Mesendoderm (in vitro differentiated cells): ENCODE results near the gene FGF7.

Experiments used
- DNase-seq: peaks from one replicate; pipeline ENCODE4 v3.0.0; 2013
- H2AK5ac ChIP-seq: 2 replicates; pipeline ENCODE4 v1.6.1; 2013; ENCODE audit warnings: low read length, inconsistent platforms
- H2BK120ac ChIP-seq: 2 replicates; pipeline ENCODE4 v1.6.1; 2013; ENCODE audit warnings: low read depth, mild to moderate bottlenecking, low read length, moderate library complexity, mixed read lengths
- H2BK15ac ChIP-seq: replicated peaks from 2 replicates; pipeline ENCODE4 v1.6.1; 2013; ENCODE audit warnings: low read depth, mild to moderate bottlenecking, moderate library complexity
- H2BK5ac ChIP-seq: 2 replicates; pipeline ENCODE4 v1.6.1; 2013; ENCODE audit warnings: low read length, inconsistent platforms
- H3K18ac ChIP-seq: 2 replicates; pipeline ENCODE4 v1.6.1; 2013; ENCODE audit warnings: mild to moderate bottlenecking, low read length, mixed read lengths
- H3K23ac ChIP-seq: one replicate; pipeline ENCODE4 v1.6.1; 2013; ENCODE audit warnings: low read length
- H3K27ac ChIP-seq: 2 replicates; pipeline ENCODE4 v1.5.1; 2013; ENCODE audit warnings: low read depth, mild to moderate bottlenecking, inconsistent platforms, low read length, moderate library complexity
- H3K27me3 ChIP-seq: 2 replicates; pipeline ENCODE4 v1.6.1; 2013; ENCODE audit warnings: low read length, control low read depth, mild to moderate bottlenecking, inconsistent platforms; ENCODE audit not compliant: insufficient read depth, poor library complexity
- H3K36me3 ChIP-seq: 2 replicates; pipeline ENCODE4 v1.6.1; 2013; ENCODE audit warnings: low read length, inconsistent platforms; ENCODE audit not compliant: control insufficient read depth, insufficient read depth
- H3K4ac ChIP-seq: one replicate; pipeline ENCODE4 v1.6.1; 2013; ENCODE audit warnings: low read depth, mild to moderate bottlenecking, low read length, moderate library complexity
- H3K4me1 ChIP-seq: 2 replicates; pipeline ENCODE4 v1.6.1; 2013; ENCODE audit warnings: low read depth, low read length, inconsistent platforms; ENCODE audit not compliant: control insufficient read depth
- H3K4me2 ChIP-seq: 2 replicates; pipeline ENCODE4 v1.6.1; 2013; ENCODE audit warnings: low read length
- H3K4me3 ChIP-seq: 2 replicates; pipeline ENCODE4 v1.5.1; 2013; ENCODE audit warnings: mild to moderate bottlenecking, low read length
- H3K56ac ChIP-seq: one replicate; pipeline ENCODE4 v1.6.1; 2013; ENCODE audit warnings: low read length
- H3K79me1 ChIP-seq: 2 replicates; pipeline ENCODE4 v1.6.1; 2013; ENCODE audit warnings: low read length, inconsistent platforms
- H3K79me2 ChIP-seq: 2 replicates; pipeline ENCODE4 v1.6.1; 2013; ENCODE audit warnings: mild to moderate bottlenecking, low read length; ENCODE audit not compliant: control insufficient read depth, insufficient read depth
- H3K9ac ChIP-seq: 2 replicates; pipeline ENCODE4 v1.6.1; 2013; ENCODE audit warnings: low read length, inconsistent platforms
- H4K5ac ChIP-seq: one replicate; pipeline ENCODE4 v1.6.1; 2013; ENCODE audit warnings: low read length
- H4K8ac ChIP-seq: one replicate; pipeline ENCODE4 v1.6.1; 2013; ENCODE audit warnings: low read depth, mild to moderate bottlenecking, control low read depth, low read length, moderate library complexity
- WGBS: extraction: QIAGEN DNeasy Blood & Tissue Kit; methylation state at CpG from one replicate; pipeline ENCODE4 v1.1.7; 2013; ENCODE audit warnings: low lambda C conversion rate, missing lambda C conversion rate; ENCODE audit not compliant: insufficient coverage; ENCODE audit errors: extremely low coverage; 5-methylcytosine and 5-hydroxymethylcytosine counted together

Gene FGF7

GRCh38 chr15:49418811-49419210 lies 4.2 kb upstream of the FGF7 start:
- no peak overlapping the region for H3K56ac ChIP-seq
- no peak overlapping the region for H2BK5ac ChIP-seq
- no peak overlapping the region for H3K27ac ChIP-seq
- no peak overlapping the region for H3K9ac ChIP-seq
- H3K4ac ChIP-seq = no peak overlapping the region
- no peak overlapping the region for H3K4me2 ChIP-seq
- no peak overlapping the region for H2BK15ac ChIP-seq
- DNase-seq = no peak
- no peak overlapping the region for H4K8ac ChIP-seq
- H3K36me3 ChIP-seq = no peaks in the 10 kb centered on the region
- H3K4me1 ChIP-seq = no peaks in the 10 kb centered on the region
- no peak overlapping the region for H2AK5ac ChIP-seq
- H3K18ac ChIP-seq = no peak overlapping the region
- no peak overlapping the region for H4K5ac ChIP-seq
- H3K27me3 ChIP-seq = no peaks in the 10 kb centered on the region
- H2BK120ac ChIP-seq = no peak overlapping the region
- H3K4me3 ChIP-seq = no peak overlapping the region
- H3K79me2 ChIP-seq = no peaks in the 10 kb centered on the region
- H3K23ac ChIP-seq = no peak overlapping the region
- H3K79me1 ChIP-seq = no peaks in the 10 kb centered on the region
- no CpG with 5 or more reads among the region's 1 CpG for WGBS

- no CpG with 5 or more reads among the region's 9 CpGs for WGBS
- Histone ChIP-seq H3K27ac (no peak overlapping the region), H3K4me3 (no peak overlapping the region)
Observed at GRCh38 chr15:49421991-49422390, 1.1 kb upstream of the FGF7 start.

GRCh38 chr15:49423901-49424550 lies 984 bp downstream of the FGF7 start:
- no CpG with 5 or more reads among the region's 6 CpGs for WGBS
- H2BK120ac ChIP-seq = no peak overlapping the region
- peak; percentile 3 for DNase-seq
- H3K27ac ChIP-seq = no peak overlapping the region
- H4K8ac ChIP-seq = no peak overlapping the region
- H3K23ac ChIP-seq = no peak overlapping the region
- no peak overlapping the region for H3K4me3 ChIP-seq
- H2AK5ac ChIP-seq = no peak overlapping the region
- H2BK15ac ChIP-seq = no peak overlapping the region
- H3K4ac ChIP-seq = no peak overlapping the region
- H3K9ac ChIP-seq = no peak overlapping the region
- no peaks in the 10 kb centered on the region for H3K79me2 ChIP-seq
- no peak overlapping the region for H3K18ac ChIP-seq
- no peak overlapping the region for H3K56ac ChIP-seq
- H3K4me1 ChIP-seq = peaks cover 3% of the 10 kb centered on the region
- H3K36me3 ChIP-seq = no peaks in the 10 kb centered on the region
- no peak overlapping the region for H3K4me2 ChIP-seq
- H4K5ac ChIP-seq = no peak overlapping the region
- no peak overlapping the region for H2BK5ac ChIP-seq
- no peaks in the 10 kb centered on the region for H3K27me3 ChIP-seq
- H3K79me1 ChIP-seq = no peaks in the 10 kb centered on the region

More at GRCh38 chr15:49421991-49422390, 1.1 kb upstream of the FGF7 start:
- Histone ChIP-seq H4K8ac (no peak overlapping the region), H3K4me1 (peaks cover 3% of the 10 kb centered on the region), H3K56ac (no peak overlapping the region), H3K23ac (no peak overlapping the region), H3K4me2 (no peak overlapping the region), H2BK120ac (no peak overlapping the region), H2BK5ac (no peak overlapping the region), H4K5ac (no peak overlapping the region), H3K9ac (no peak overlapping the region), H3K27me3 (no peaks in the 10 kb centered on the region), H3K36me3 (no peaks in the 10 kb centered on the region), H3K18ac (no peak overlapping the region), H2BK15ac (no peak overlapping the region), H3K79me2 (no peaks in the 10 kb centered on the region), H2AK5ac (no peak overlapping the region), H3K4ac (no peak overlapping the region), H3K79me1 (no peaks in the 10 kb centered on the region)
- peak; percentile 73 for DNase-seq

- Histone ChIP-seq H3K79me1 (no peaks in the 10 kb centered on the region), H4K8ac (no peak overlapping the region), H4K5ac (no peak overlapping the region), H2BK5ac (no peak overlapping the region), H3K4ac (no peak overlapping the region), H3K4me1 (peaks cover 3% of the 10 kb centered on the region), H3K23ac (no peak overlapping the region), H3K27ac (no peak overlapping the region), H2BK120ac (no peak overlapping the region), H3K79me2 (no peaks in the 10 kb centered on the region), H3K27me3 (no peaks in the 10 kb centered on the region), H3K36me3 (no peaks in the 10 kb centered on the region), H3K9ac (no peak overlapping the region), H2BK15ac (no peak overlapping the region), H3K4me3 (no peak overlapping the region), H3K18ac (no peak overlapping the region), H3K4me2 (no peak overlapping the region), H2AK5ac (no peak overlapping the region), H3K56ac (no peak overlapping the region)
- no peak for DNase-seq
- no CpG with 5 or more reads among the region's 1 CpG for WGBS
Observed at GRCh38 chr15:49424954-49425353, 1.9 kb downstream of the FGF7 start.

- Histone ChIP-seq H3K36me3 (no peaks in the 10 kb centered on the region), H4K8ac (no peak overlapping the region), H4K5ac (no peak overlapping the region), H2BK15ac (no peak overlapping the region), H3K4ac (no peak overlapping the region), H3K18ac (no peak overlapping the region), H3K9ac (no peak overlapping the region), H3K56ac (no peak overlapping the region), H3K4me1 (peaks cover 3% of the 10 kb centered on the region), H3K27ac (no peak overlapping the region), H3K79me2 (no peaks in the 10 kb centered on the region), H2AK5ac (no peak overlapping the region), H3K23ac (no peak overlapping the region), H3K79me1 (no peaks in the 10 kb centered on the region), H3K27me3 (no peaks in the 10 kb centered on the region), H3K4me3 (no peak overlapping the region), H3K4me2 (no peak overlapping the region), H2BK5ac (no peak overlapping the region), H2BK120ac (no peak overlapping the region)
- DNase-seq = no peak
Observed at GRCh38 chr15:49427372-49427771, 4.3 kb downstream of the FGF7 start.

- Histone ChIP-seq H3K4me3 (no peak overlapping the region), H4K5ac (no peak overlapping the region), H2BK5ac (no peak overlapping the region), H3K18ac (no peak overlapping the region), H3K4me1 (peaks cover 3% of the 10 kb centered on the region), H2BK120ac (no peak overlapping the region), H4K8ac (no peak overlapping the region), H3K27ac (no peak overlapping the region), H3K79me1 (no peaks in the 10 kb centered on the region), H3K79me2 (no peaks in the 10 kb centered on the region), H3K36me3 (no peaks in the 10 kb centered on the region), H3K23ac (no peak overlapping the region), H3K9ac (no peak overlapping the region), H3K4me2 (no peak overlapping the region), H3K56ac (no peak overlapping the region), H3K27me3 (no peaks in the 10 kb centered on the region), H3K4ac (no peak overlapping the region), H2BK15ac (no peak overlapping the region), H2AK5ac (no peak overlapping the region)
- DNase-seq = no peak
- no CpG with 5 or more reads among the region's 5 CpGs for WGBS
Observed at GRCh38 chr15:49428409-49429095, 5.5 kb downstream of the FGF7 start.
